T follicular helper cell (primary cell): ENCODE results near the gene EHD1.
A peak's percentile ranks its signal among the peaks of the same experiment; 100 is the strongest.
"Not testable (repeated sequence)": the region's sequence is repeated elsewhere in the genome, so short reads cannot be mapped to it uniquely, and the experiment has no call there.

ENCODE experiments used
- DNase-seq: peaks from one replicate; pipeline ENCODE4 v3.0.0-alpha.2; 2020; ENCODE audit warnings: low read depth

The EHD1 gene

GRCh38 chr11:64856382-64857227 lies 21.8 kb downstream of the EHD1 start:
- DNase-seq: no peak

- no peak for DNase-seq
Measured at GRCh38 chr11:64855596-64856304, 22.7 kb downstream of the EHD1 start.

- no peak for DNase-seq
Measured at GRCh38 chr11:64854534-64855502, 23.6 kb downstream of the EHD1 start.

GRCh38 chr11:64854157-64854533 lies 24.3 kb downstream of the EHD1 start:
- DNase-seq: no peak

- DNase-seq: no peak
Measured at GRCh38 chr11:64853709-64854108, 24.7 kb downstream of the EHD1 start.

GRCh38 chr11:64852804-64853509 lies 25.5 kb downstream of the EHD1 start:
- DNase-seq: no peak

- no peak for DNase-seq
Measured at GRCh38 chr11:64851831-64852351, 26.5 kb downstream of the EHD1 start.

- no peak for DNase-seq
Measured at GRCh38 chr11:64850979-64851567, 27.3 kb downstream of the EHD1 start.

- no peak for DNase-seq
Measured at GRCh38 chr11:64849598-64850356, 28.6 kb downstream of the EHD1 start.

- DNase-seq: no peak
Measured at GRCh38 chr11:64848826-64849597, 29.4 kb downstream of the EHD1 start.

GRCh38 chr11:64848214-64848825 lies 30.1 kb downstream of the EHD1 start:
- DNase-seq: no peak

GRCh38 chr11:64846998-64847666 lies 31.3 kb downstream of the EHD1 start:
- peak; percentile 89 for DNase-seq

GRCh38 chr11:64845776-64846129 lies 32.7 kb downstream of the EHD1 start:
- DNase-seq: not testable (repeated sequence)

GRCh38 chr11:64845129-64845775 lies 33.2 kb downstream of the EHD1 start:
- no peak for DNase-seq

- DNase-seq: peak; percentile 68
Measured at GRCh38 chr11:64844330-64845128, 33.9 kb downstream of the EHD1 start, which contains the start of gene CDC42BPG. Gene CDC42BPG, minus strand, starts transcription at chr11:64844653. Its CDS starts 84 bp downstream, at chr11:64844569.

- no peak for DNase-seq
Measured at GRCh38 chr11:64843686-64844329, 34.6 kb downstream of the EHD1 start.
